ENCODE data around the gene TFRC.
"Not testable (repeated sequence)": the region's sequence is repeated elsewhere in the genome, so short reads cannot be mapped to it uniquely, and the experiment has no call there.

DNA sequence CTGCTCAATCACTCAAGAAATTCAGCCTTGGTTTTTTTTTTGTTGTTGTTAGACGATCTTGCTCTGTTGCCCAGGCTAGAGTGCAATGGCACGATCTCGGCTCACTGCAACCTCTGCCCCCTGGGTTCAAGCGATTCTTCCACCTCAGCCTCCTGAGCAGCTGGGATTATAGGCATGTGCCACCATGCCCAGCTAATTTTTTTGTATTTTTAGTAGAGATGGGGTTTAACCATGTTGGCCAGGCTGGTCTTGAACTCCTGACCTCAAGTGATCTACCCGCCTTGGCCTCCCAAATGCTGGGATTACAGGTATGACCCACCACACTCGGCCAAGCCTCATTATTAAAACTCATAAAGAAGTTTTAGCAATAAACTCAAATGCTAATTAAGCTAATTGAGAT is 25.5 kb downstream of the TFRC start:
- TF ChIP-seq CTCF (conservative IDR thresholded peaks at IDR 0.05; ENCODE audit: low read depth, low read length); EZH2 (IDR thresholded peaks at IDR 0.05; ENCODE audit: borderline replicate concordance, low read depth, low read length, poor library complexity, severe bottlenecking): not testable (repeated sequence)

Data from A673 (cell line).